GM23338 (cell line): ENCODE data around the gene CUBN. TPM values are rescaled to one million over a fixed set of nuclear protein-coding genes. Genes with fewer than 3 reads are reported as not detected.

Source experiments
- ATAC-seq: fragments of 200-7000 bp; cut with Tn5 transposase; 3 replicates; pipeline ENCODE4 v1.9.1; 2020
- DNase-seq: peaks from one replicate; pipeline ENCODE4 v3.0.0-alpha.2; 2015; ENCODE audit warnings: low spot score
- H2AFZ ChIP-seq: fragments of 200-600 bp; sonication (generic); 2 replicates; pipeline ENCODE4 v1.8.0; 2016; ENCODE audit warnings: antibody characterized with exemption, mild to moderate bottlenecking, moderate library complexity
- H3F3A ChIP-seq: fragments of 200-600 bp; sonication (generic); replicated peaks from 2 replicates; pipeline ENCODE4 v1.8.0; 2017; ENCODE audit warnings: antibody characterized with exemption, mixed run types, low read depth
- H3K27ac ChIP-seq: fragments of 200-600 bp; sonication (generic); 2 replicates; pipeline ENCODE4 v1.6.1; 2016; ENCODE audit warnings: low read depth
- H3K27me3 ChIP-seq: fragments of 200-600 bp; sonication (generic); 2 replicates; pipeline ENCODE4 v1.8.0; 2016; ENCODE audit warnings: mild to moderate bottlenecking, mixed run types, moderate library complexity; ENCODE audit not compliant: insufficient read depth
- H3K36me3 ChIP-seq: fragments of 200-600 bp; sonication (generic); 2 replicates; pipeline ENCODE4 v1.8.0; 2016; ENCODE audit warnings: mild to moderate bottlenecking; ENCODE audit not compliant: insufficient read depth
- H3K4me1 ChIP-seq: fragments of 200-600 bp; sonication (generic); 2 replicates; pipeline ENCODE4 v1.8.0; 2016; ENCODE audit warnings: mild to moderate bottlenecking, moderate library complexity; ENCODE audit not compliant: insufficient read depth
- H3K4me2 ChIP-seq: fragments of 200-600 bp; sonication (generic); 2 replicates; pipeline ENCODE4 v1.7.1; 2017; ENCODE audit warnings: mixed run types
- H3K4me3 ChIP-seq: fragments of 200-600 bp; sonication (generic); 2 replicates; pipeline ENCODE4 v1.6.1; 2016; ENCODE audit warnings: mixed run types
- H3K79me2 ChIP-seq: fragments of 200-600 bp; sonication (generic); replicated peaks from 2 replicates; pipeline ENCODE4 v1.8.0; 2017; ENCODE audit warnings: mild to moderate bottlenecking; ENCODE audit not compliant: insufficient read depth
- H3K9me2 ChIP-seq: fragments of 200-600 bp; sonication (generic); 2 replicates; pipeline ENCODE4 v1.8.0; 2017; ENCODE audit not compliant: insufficient read depth
- H4K20me1 ChIP-seq: fragments of 200-600 bp; sonication (generic); replicated peaks from 2 replicates; pipeline ENCODE4 v1.8.0; 2017; ENCODE audit warnings: mild to moderate bottlenecking; ENCODE audit not compliant: insufficient read depth
- H3K27ac Mint-ChIP-seq: 2 replicates; pipeline ENCODE4 v1.8.0; 2020; ENCODE audit warnings: inconsistent platforms, mild to moderate bottlenecking, moderate library complexity, mixed read lengths
- H3K27me3 Mint-ChIP-seq: 3 replicates; pipeline ENCODE4 v1.8.0; 2022; ENCODE audit warnings: low read depth, mild to moderate bottlenecking, moderate library complexity, mixed read lengths, inconsistent platforms; ENCODE audit not compliant: insufficient read depth, poor library complexity
- H3K36me3 Mint-ChIP-seq: 3 replicates; pipeline ENCODE4 v1.8.0; 2021; ENCODE audit warnings: low read depth, mild to moderate bottlenecking, inconsistent platforms, moderate library complexity, mixed read lengths
- H3K4me1 Mint-ChIP-seq: 3 replicates; pipeline ENCODE4 v1.8.0; 2020; ENCODE audit warnings: mild to moderate bottlenecking, inconsistent platforms, mixed read lengths
- H3K4me3 Mint-ChIP-seq: 3 replicates; pipeline ENCODE4 v1.8.0; 2021; ENCODE audit warnings: moderate library complexity, mild to moderate bottlenecking, inconsistent platforms, mixed read lengths
- H3K9me3 Mint-ChIP-seq: 3 replicates; pipeline ENCODE4 v1.8.0; 2020; ENCODE audit warnings: moderate library complexity, mild to moderate bottlenecking, inconsistent platforms, mixed read lengths
- CREB1 ChIP-seq: fragments of 250-450 bp; sonication (Bioruptor Pico); IDR thresholded peaks from 2 replicates; pipeline ENCODE4 v1.5.0; 2020; ENCODE audit warnings: low read depth, mild to moderate bottlenecking, moderate library complexity
- ETS1 ChIP-seq: IDR thresholded peaks from 2 replicates; pipeline ENCODE4 v1.6.1; 2016; ENCODE audit warnings: antibody characterized with exemption
- JUNB ChIP-seq: IDR thresholded peaks from one replicate; pipeline ENCODE4 v1.6.1; 2016; ENCODE audit warnings: antibody characterized with exemption; ENCODE audit not compliant: unreplicated experiment
- NANOG ChIP-seq: IDR thresholded peaks from 2 replicates; pipeline ENCODE4 v1.6.1; 2016; ENCODE audit warnings: antibody characterized with exemption, borderline replicate concordance
- POLR2AphosphoS5 ChIP-seq: IDR thresholded peaks from 2 replicates; pipeline ENCODE4 v1.6.1; 2016; ENCODE audit warnings: antibody characterized with exemption, low read depth
- STAT1 ChIP-seq: IDR thresholded peaks from one replicate; pipeline ENCODE4 v1.6.1; 2016; ENCODE audit warnings: antibody characterized with exemption; ENCODE audit not compliant: unreplicated experiment
- ZNF331 ChIP-seq: fragments of 250-450 bp; sonication (Bioruptor Pico); IDR thresholded peaks from 2 replicates; pipeline ENCODE4 v1.5.0; 2020; ENCODE audit warnings: low read depth, mild to moderate bottlenecking, moderate library complexity
- ZNF462 ChIP-seq: fragments of 250-450 bp; sonication (Bioruptor Pico); IDR thresholded peaks from 2 replicates; pipeline ENCODE4 v1.5.0; 2020; ENCODE audit warnings: mild to moderate bottlenecking, moderate library complexity
- polyA plus RNA-seq: library from polyadenylated mRNA; unstranded; fragments of >200 nt; fragmentation: Nextera tagmentation; extraction: Ambion mirVana; gene quantifications from 2 replicates; pipeline ENCODE4 v1.2.1, GENCODE V29; 2016
- total RNA-seq: library from RNA; depleted of rRNA; stranded (reverse); fragments of >200 nt; shearing (Covaris generic); gene quantifications from 2 replicates; pipeline ENCODE4 v1.2.3, GENCODE V29; 2014
- TF ChIP-seq, protein P1 (sequence below), 2 experiments: fragments of 200-600 bp in 1 of 2; sonication (generic) in 1 of 2; conservative IDR thresholded peaks; 2 replicates each; pipeline versions ENCODE4 v1.5.1 to v1.6.1; 2016 to 2017; ENCODE audit warnings: antibody characterized with exemption in 2 of 2, low read depth in 2 of 2, mild to moderate bottlenecking in 2 of 2, moderate library complexity in 1 of 2

Gene CUBN
- total and polyA plus RNA-seq, 2 experiments from 2014 or later, result 0.06 to 1.8 TPM

DNA sequence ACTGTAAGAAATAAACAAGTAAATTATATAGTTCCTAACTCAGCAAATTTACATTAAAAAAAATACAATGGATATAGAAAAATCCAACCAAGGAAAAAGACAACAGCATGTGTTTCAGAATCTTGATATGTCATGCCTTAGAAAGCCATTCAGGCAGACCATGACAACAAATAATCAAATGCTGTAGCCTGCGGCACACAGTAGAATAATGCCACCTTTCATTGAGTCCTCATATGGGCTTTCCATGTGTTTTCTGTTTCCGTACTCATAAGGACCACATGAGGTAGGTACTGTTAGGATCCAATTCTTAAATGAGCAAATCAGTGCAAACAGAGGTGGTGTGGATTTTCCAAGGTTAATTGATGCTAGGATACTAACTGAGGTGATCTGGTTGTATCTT, 138.6 kb downstream of the CUBN start:
- H3K36me3 Mint-ChIP-seq, result no peaks in the 10 kb centered on the region
- Histone ChIP-seq H3K9me2 (0 out of 2 replicates have a peak, but pooled peaks cover 3% of the 10 kb centered on the region), H3K4me1 (peaks cover 12% of the 10 kb centered on the region), H3K4me3 (no peak overlapping the region), H3K27ac (no peak overlapping the region), H3K79me2 (no peaks in the 10 kb centered on the region), H3K27me3 (no peaks in the 10 kb centered on the region), H3F3A (no peaks in the 10 kb centered on the region), H3K36me3 (no peaks in the 10 kb centered on the region), H4K20me1 (no peaks in the 10 kb centered on the region), H2AFZ (no peak overlapping the region), H3K4me2 (no peak overlapping the region)
- ATAC-seq (no peak), DNase-seq (no peak)
- TF ChIP-seq JUNB (no peak), CREB1 (CRISPR knock-in tag) (no peak), ETS1 (no peak), ZNF462 (CRISPR knock-in tag) (no peak), POLR2AphosphoS5 (no peak), STAT1 (no peak), ZNF331 (no peak), NANOG (no peak)
- TF ChIP-seq, protein P1, sequence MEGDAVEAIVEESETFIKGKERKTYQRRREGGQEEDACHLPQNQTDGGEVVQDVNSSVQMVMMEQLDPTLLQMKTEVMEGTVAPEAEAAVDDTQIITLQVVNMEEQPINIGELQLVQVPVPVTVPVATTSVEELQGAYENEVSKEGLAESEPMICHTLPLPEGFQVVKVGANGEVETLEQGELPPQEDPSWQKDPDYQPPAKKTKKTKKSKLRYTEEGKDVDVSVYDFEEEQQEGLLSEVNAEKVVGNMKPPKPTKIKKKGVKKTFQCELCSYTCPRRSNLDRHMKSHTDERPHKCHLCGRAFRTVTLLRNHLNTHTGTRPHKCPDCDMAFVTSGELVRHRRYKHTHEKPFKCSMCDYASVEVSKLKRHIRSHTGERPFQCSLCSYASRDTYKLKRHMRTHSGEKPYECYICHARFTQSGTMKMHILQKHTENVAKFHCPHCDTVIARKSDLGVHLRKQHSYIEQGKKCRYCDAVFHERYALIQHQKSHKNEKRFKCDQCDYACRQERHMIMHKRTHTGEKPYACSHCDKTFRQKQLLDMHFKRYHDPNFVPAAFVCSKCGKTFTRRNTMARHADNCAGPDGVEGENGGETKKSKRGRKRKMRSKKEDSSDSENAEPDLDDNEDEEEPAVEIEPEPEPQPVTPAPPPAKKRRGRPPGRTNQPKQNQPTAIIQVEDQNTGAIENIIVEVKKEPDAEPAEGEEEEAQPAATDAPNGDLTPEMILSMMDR (conservative IDR thresholded peaks at IDR 0.05; ENCODE audit: low read depth in 2 of 2), result no peak
- peaks cover 13% of the 10 kb centered on the region for H3K4me1 Mint-ChIP-seq
- H3K4me3 Mint-ChIP-seq, result no peak overlapping the region
- peaks cover 3% of the 10 kb centered on the region for H3K27me3 Mint-ChIP-seq
- H3K27ac Mint-ChIP-seq, result no peak overlapping the region
- H3K9me3 Mint-ChIP-seq, result peaks cover 2% of the 10 kb centered on the region; the same call in 1 of the 3 replicates
